Loucy (cell line): ENCODE results near the gene FSIP2.

Experiments
- EZH2phosphoT487 ChIP-seq: fragments of 200-600 bp; IDR thresholded peaks from 2 replicates; pipeline ENCODE4 v1.6.1; 2018; ENCODE audit warnings: antibody characterized with exemption, mild to moderate bottlenecking, moderate library complexity, borderline replicate concordance
- TF ChIP-seq, protein P1 (sequence below): fragments of 200-600 bp; sonication (generic); conservative IDR thresholded peaks from 2 replicates; pipeline ENCODE4 v1.5.1; 2014; ENCODE audit warnings: mild to moderate bottlenecking, antibody characterized with exemption, low read length

DNA sequence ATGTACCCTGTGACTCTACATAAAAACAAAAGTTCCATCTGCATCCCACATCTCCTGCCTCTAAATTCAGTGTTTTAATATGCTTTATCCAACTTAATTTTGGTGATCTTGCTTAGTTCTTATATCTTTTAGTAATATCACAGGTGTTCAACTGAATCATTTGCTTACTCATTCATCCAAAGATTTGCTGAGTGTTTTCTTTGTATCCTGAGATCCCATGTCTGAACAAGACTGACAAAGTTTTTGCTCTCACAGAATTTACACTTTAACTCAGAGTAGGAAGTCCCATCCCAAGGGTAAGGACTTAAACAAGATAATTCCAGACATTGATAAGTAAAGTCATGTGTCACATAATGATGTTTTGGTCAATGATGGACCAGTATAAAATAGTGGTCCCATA, 87.0 kb downstream of the FSIP2 start:
- TF ChIP-seq, protein P1, sequence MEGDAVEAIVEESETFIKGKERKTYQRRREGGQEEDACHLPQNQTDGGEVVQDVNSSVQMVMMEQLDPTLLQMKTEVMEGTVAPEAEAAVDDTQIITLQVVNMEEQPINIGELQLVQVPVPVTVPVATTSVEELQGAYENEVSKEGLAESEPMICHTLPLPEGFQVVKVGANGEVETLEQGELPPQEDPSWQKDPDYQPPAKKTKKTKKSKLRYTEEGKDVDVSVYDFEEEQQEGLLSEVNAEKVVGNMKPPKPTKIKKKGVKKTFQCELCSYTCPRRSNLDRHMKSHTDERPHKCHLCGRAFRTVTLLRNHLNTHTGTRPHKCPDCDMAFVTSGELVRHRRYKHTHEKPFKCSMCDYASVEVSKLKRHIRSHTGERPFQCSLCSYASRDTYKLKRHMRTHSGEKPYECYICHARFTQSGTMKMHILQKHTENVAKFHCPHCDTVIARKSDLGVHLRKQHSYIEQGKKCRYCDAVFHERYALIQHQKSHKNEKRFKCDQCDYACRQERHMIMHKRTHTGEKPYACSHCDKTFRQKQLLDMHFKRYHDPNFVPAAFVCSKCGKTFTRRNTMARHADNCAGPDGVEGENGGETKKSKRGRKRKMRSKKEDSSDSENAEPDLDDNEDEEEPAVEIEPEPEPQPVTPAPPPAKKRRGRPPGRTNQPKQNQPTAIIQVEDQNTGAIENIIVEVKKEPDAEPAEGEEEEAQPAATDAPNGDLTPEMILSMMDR: no peak
- no peak for TF ChIP-seq EZH2phosphoT487
